ENCODE data around the gene MUC6.

GRCh38 chr11:1072821-1073231 lies 36.3 kb upstream of the MUC6 start:
- TF ChIP-seq CEBPB (IDR thresholded peaks at IDR 0.05) (no peak), TCF12 (IDR thresholded peaks at IDR 0.05; ENCODE audit: low read depth) (no peak), RAD21 (IDR thresholded peaks at IDR 0.05; ENCODE audit: low read depth) (no peak), FOXM1 (IDR thresholded peaks at IDR 0.05; ENCODE audit: borderline replicate concordance, low read depth) (no peak), YY1 (IDR thresholded peaks at IDR 0.05; ENCODE audit: low read depth) (no peak), USF1 (IDR thresholded peaks at IDR 0.05) (no peak), TEAD4 (IDR thresholded peaks at IDR 0.05) (no peak), NFIC (IDR thresholded peaks at IDR 0.05) (no peak)

All from Ishikawa (cell line).